Peyer's patch (tissue), 4 donors: ENCODE data around the gene ZFPM1.

Experiments
- POLR2A ChIP-seq, 2 donors: fragments of 450-650 bp; IDR thresholded peaks; one replicate each; pipeline ENCODE4 v1.5.1; 2017; ENCODE audit warnings: antibody characterized with exemption in 2 of 2, mild to moderate bottlenecking in 2 of 2, moderate library complexity in 2 of 2
- TF ChIP-seq, protein P1 (sequence below), 6 experiments: fragments of 450-650 bp in 4 of 6; fragments of 200-600 bp in 2 of 6; sonication (generic) in 1 of 6; IDR thresholded peaks; one replicate each; pipeline ENCODE4 v1.5.1; 2017 to 2019; ENCODE audit warnings: antibody characterized with exemption in 6 of 6, mild to moderate bottlenecking in 3 of 6, moderate library complexity in 1 of 6

DNA sequence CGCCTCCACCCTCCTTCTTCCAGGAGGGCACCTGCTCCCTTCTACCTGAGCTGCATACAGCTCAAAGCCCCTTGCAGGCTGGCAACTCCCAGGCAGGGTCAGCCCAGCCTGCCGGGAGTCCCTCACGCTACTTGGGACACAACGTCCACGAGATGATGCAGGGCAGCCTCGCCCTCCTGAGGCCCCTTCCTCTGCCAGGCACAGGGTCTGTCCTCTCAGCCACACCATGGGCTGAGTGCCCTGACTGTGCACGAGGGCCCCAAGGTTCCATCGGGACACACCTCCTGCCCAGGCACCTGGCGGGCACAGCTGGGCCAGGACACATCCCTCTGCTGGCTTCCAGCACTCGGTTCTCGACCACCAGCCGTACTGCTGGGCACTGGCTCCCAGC lies 86.2 kb downstream of the ZFPM1 start:
- no peak for TF ChIP-seq POLR2A (IDR thresholded peaks at IDR 0.05)
- TF ChIP-seq, protein P1, sequence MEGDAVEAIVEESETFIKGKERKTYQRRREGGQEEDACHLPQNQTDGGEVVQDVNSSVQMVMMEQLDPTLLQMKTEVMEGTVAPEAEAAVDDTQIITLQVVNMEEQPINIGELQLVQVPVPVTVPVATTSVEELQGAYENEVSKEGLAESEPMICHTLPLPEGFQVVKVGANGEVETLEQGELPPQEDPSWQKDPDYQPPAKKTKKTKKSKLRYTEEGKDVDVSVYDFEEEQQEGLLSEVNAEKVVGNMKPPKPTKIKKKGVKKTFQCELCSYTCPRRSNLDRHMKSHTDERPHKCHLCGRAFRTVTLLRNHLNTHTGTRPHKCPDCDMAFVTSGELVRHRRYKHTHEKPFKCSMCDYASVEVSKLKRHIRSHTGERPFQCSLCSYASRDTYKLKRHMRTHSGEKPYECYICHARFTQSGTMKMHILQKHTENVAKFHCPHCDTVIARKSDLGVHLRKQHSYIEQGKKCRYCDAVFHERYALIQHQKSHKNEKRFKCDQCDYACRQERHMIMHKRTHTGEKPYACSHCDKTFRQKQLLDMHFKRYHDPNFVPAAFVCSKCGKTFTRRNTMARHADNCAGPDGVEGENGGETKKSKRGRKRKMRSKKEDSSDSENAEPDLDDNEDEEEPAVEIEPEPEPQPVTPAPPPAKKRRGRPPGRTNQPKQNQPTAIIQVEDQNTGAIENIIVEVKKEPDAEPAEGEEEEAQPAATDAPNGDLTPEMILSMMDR (IDR thresholded peaks at IDR 0.05) = no peak
